SK-N-MC (cell line): ENCODE data around the gene CCNJL.

Experiments
- EZH2 ChIP-seq: fragments of 200-600 bp; sonication (generic); IDR thresholded peaks from one replicate; pipeline ENCODE4 v1.6.1; 2017; ENCODE audit warnings: antibody characterized with exemption
- POLR2AphosphoS5 ChIP-seq: IDR thresholded peaks from 2 replicates; pipeline ENCODE4 v1.6.1; 2012; ENCODE audit warnings: mild to moderate bottlenecking, low read depth, low read length, borderline replicate concordance

- TF ChIP-seq EZH2 (no peak), POLR2AphosphoS5 (no peak)
These were observed 45.6 kb upstream of the CCNJL start for GRCh38 chr5:160357861-160358411.
